ENCODE measurements around the gene ISM1.
A peak's percentile ranks its signal among the peaks of the same experiment; 100 is the strongest.
"Not testable (repeated sequence)": the region's sequence is repeated elsewhere in the genome, so short reads cannot be mapped to it uniquely, and the experiment has no call there.

The ISM1 gene

GRCh38 chr20:13229538-13229937 lies 8.5 kb downstream of the ISM1 start:
- ATAC-seq (replicated peaks) (no peak), DNase-seq (no peak)
- Mint-ChIP-seq H3K36me3 (ENCODE audit: insufficient read depth) (no peaks in the 10 kb centered on the region), H3K27ac (peak overlapping the region in 1 of 2 donors; percentile 84), H3K9me3 (no peaks in the 10 kb centered on the region), H3K27me3 (peaks cover under 1 to 6% of the 10 kb centered on the region in 2 donors), H3K4me1 (ENCODE audit: low read depth in 2 of 2) (peaks cover 8 to 27% of the 10 kb centered on the region in 2 donors), H3K4me3 (no peak overlapping the region)

GRCh38 chr20:13231031-13231752 lies 10.1 kb downstream of the ISM1 start:
- H3K4me3 Mint-ChIP-seq: peak overlapping the region in 1 of 2 donors; percentile 32
- H3K27ac Mint-ChIP-seq: peak overlapping the region; percentile 3 to 84
- H3K9me3 Mint-ChIP-seq: no peaks in the 10 kb centered on the region
- peaks cover 8 to 27% of the 10 kb centered on the region in 2 donors for H3K4me1 Mint-ChIP-seq (ENCODE audit: low read depth in 2 of 2)
- DNase-seq (peak in 1 of 3 experiments; percentile 12), ATAC-seq (replicated peaks) (peak; percentile 88)
- H3K27me3 Mint-ChIP-seq: peaks cover 6% of the 10 kb centered on the region in 2 donors
- no peaks in the 10 kb centered on the region for H3K36me3 Mint-ChIP-seq (ENCODE audit: insufficient read depth)

GRCh38 chr20:13232999-13233398 lies 11.9 kb downstream of the ISM1 start:
- H3K27me3 Mint-ChIP-seq: peaks cover 6% of the 10 kb centered on the region in 2 donors
- H3K9me3 Mint-ChIP-seq: no peaks in the 10 kb centered on the region
- peaks cover 8 to 27% of the 10 kb centered on the region in 2 donors for H3K4me1 Mint-ChIP-seq (ENCODE audit: low read depth in 2 of 2)
- H3K4me3 Mint-ChIP-seq: no peak overlapping the region
- H3K27ac Mint-ChIP-seq: no peak overlapping the region
- H3K36me3 Mint-ChIP-seq (ENCODE audit: insufficient read depth): no peaks in the 10 kb centered on the region
- ATAC-seq (replicated peaks) (no peak), DNase-seq (no peak)

- H3K4me1 Mint-ChIP-seq (ENCODE audit: low read depth in 2 of 2): peaks cover 8 to 16% of the 10 kb centered on the region in 2 donors
- H3K27ac Mint-ChIP-seq: no peak overlapping the region
- H3K36me3 Mint-ChIP-seq (ENCODE audit: insufficient read depth): no peaks in the 10 kb centered on the region
- DNase-seq (no peak), ATAC-seq (replicated peaks) (no peak)
- H3K4me3 Mint-ChIP-seq: no peak overlapping the region
- no peaks in the 10 kb centered on the region for H3K9me3 Mint-ChIP-seq
- H3K27me3 Mint-ChIP-seq: peaks cover 6% of the 10 kb centered on the region in 2 donors
Observed at GRCh38 chr20:13234961-13235360, 13.9 kb downstream of the ISM1 start.

GRCh38 chr20:13236360-13236759 lies 15.3 kb downstream of the ISM1 start:
- not testable (repeated sequence) for ATAC-seq (replicated peaks); H3K36me3 Mint-ChIP-seq (ENCODE audit: insufficient read depth); H3K27me3 Mint-ChIP-seq; H3K9me3 Mint-ChIP-seq; H3K4me3 Mint-ChIP-seq; DNase-seq; H3K4me1 Mint-ChIP-seq (ENCODE audit: low read depth in 2 of 2); H3K27ac Mint-ChIP-seq

- Mint-ChIP-seq H3K4me3 (no peak overlapping the region), H3K27me3 (peaks cover 0 to 6% of the 10 kb centered on the region in 2 donors), H3K4me1 (ENCODE audit: low read depth in 2 of 2) (no peaks in the 10 kb centered on the region), H3K36me3 (ENCODE audit: insufficient read depth) (no peaks in the 10 kb centered on the region), H3K9me3 (no peaks in the 10 kb centered on the region), H3K27ac (no peak overlapping the region)
- ATAC-seq (replicated peaks): no peak
- no peak for DNase-seq
Observed at GRCh38 chr20:13236990-13237720, 16.1 kb downstream of the ISM1 start.

- Mint-ChIP-seq H3K4me1 (ENCODE audit: low read depth in 2 of 2) (no peaks in the 10 kb centered on the region), H3K9me3 (no peaks in the 10 kb centered on the region), H3K36me3 (ENCODE audit: insufficient read depth) (no peaks in the 10 kb centered on the region), H3K27me3 (peaks cover 0 to 6% of the 10 kb centered on the region in 2 donors), H3K4me3 (no peak overlapping the region), H3K27ac (no peak overlapping the region)
- no peak for DNase-seq
- no peak for ATAC-seq (replicated peaks)
Observed at GRCh38 chr20:13238001-13238653, 17.1 kb downstream of the ISM1 start.

GRCh38 chr20:13243826-13244376 lies 22.8 kb downstream of the ISM1 start:
- Mint-ChIP-seq H3K36me3 (ENCODE audit: insufficient read depth) (peaks cover 6% of the 10 kb centered on the region), H3K27ac (no peak overlapping the region), H3K27me3 (no peaks in the 10 kb centered on the region), H3K4me3 (no peak overlapping the region), H3K4me1 (ENCODE audit: low read depth in 2 of 2) (peaks cover 21 to 22% of the 10 kb centered on the region in 2 donors), H3K9me3 (no peaks in the 10 kb centered on the region)
- no peak for DNase-seq
- no peak for ATAC-seq (replicated peaks)

- ATAC-seq (replicated peaks): no peak
Observed at GRCh38 chr20:13245250-13245723, 24.2 kb downstream of the ISM1 start.

GRCh38 chr20:13249118-13249797 lies 28.2 kb downstream of the ISM1 start:
- no peaks in the 10 kb centered on the region for H3K9me3 Mint-ChIP-seq
- no peaks in the 10 kb centered on the region for H3K27me3 Mint-ChIP-seq
- no peak overlapping the region for H3K4me3 Mint-ChIP-seq
- ATAC-seq (replicated peaks): no peak
- peaks cover 21 to 26% of the 10 kb centered on the region in 2 donors for H3K4me1 Mint-ChIP-seq (ENCODE audit: low read depth in 2 of 2)
- no peak for DNase-seq
- H3K27ac Mint-ChIP-seq: peak overlapping the region; percentile 49 to 93
- H3K36me3 Mint-ChIP-seq (ENCODE audit: insufficient read depth): peaks cover 6% of the 10 kb centered on the region

More at GRCh38 chr20:13245250-13245723, 24.2 kb downstream of the ISM1 start:
- Mint-ChIP-seq H3K9me3 (no peaks in the 10 kb centered on the region), H3K27me3 (no peaks in the 10 kb centered on the region), H3K4me1 (ENCODE audit: low read depth in 2 of 2) (peaks cover 21 to 26% of the 10 kb centered on the region in 2 donors), H3K4me3 (no peak overlapping the region), H3K27ac (no peak overlapping the region), H3K36me3 (ENCODE audit: insufficient read depth) (peaks cover 6% of the 10 kb centered on the region)
- no peak for DNase-seq

GRCh38 chr20:13249798-13250170 lies 28.7 kb downstream of the ISM1 start:
- Mint-ChIP-seq H3K36me3 (ENCODE audit: insufficient read depth) (peaks cover 6% of the 10 kb centered on the region), H3K9me3 (no peaks in the 10 kb centered on the region), H3K4me1 (ENCODE audit: low read depth in 2 of 2) (peaks cover 21 to 26% of the 10 kb centered on the region in 2 donors), H3K27ac (peak overlapping the region; percentile 10 to 49), H3K27me3 (no peaks in the 10 kb centered on the region), H3K4me3 (no peak overlapping the region)
- no peak for ATAC-seq (replicated peaks)
- DNase-seq: no peak

- DNase-seq: no peak
- ATAC-seq (replicated peaks): no peak
- no peaks in the 10 kb centered on the region for H3K9me3 Mint-ChIP-seq
- peaks cover 6% of the 10 kb centered on the region for H3K36me3 Mint-ChIP-seq (ENCODE audit: insufficient read depth)
- no peak overlapping the region for H3K27ac Mint-ChIP-seq
- H3K4me1 Mint-ChIP-seq (ENCODE audit: low read depth in 2 of 2): peaks cover 21 to 26% of the 10 kb centered on the region in 2 donors
- H3K27me3 Mint-ChIP-seq: no peaks in the 10 kb centered on the region
- H3K4me3 Mint-ChIP-seq: no peak overlapping the region
Observed at GRCh38 chr20:13250251-13250650, 29.2 kb downstream of the ISM1 start.
